H4 (cell line): ENCODE measurements around the gene DOHH. TPM values are rescaled to one million over a fixed set of nuclear protein-coding genes. Genes with fewer than 3 reads are reported as not detected.

Source experiments
- DNase-seq: peaks from one replicate; pipeline ENCODE4 v3.0.0-alpha.2; 2015; ENCODE audit warnings: low spot score
- total RNA-seq: library from RNA; depleted of rRNA; stranded (reverse); fragments of >200 nt; shearing (Covaris generic); gene quantifications from 2 replicates; pipeline ENCODE4 v1.2.3, GENCODE V29; 2014

DOHH gene
- total RNA-seq, 1 experiment from 2014 or later: 6.9 TPM

GRCh38 chr19:3503036-3503572, 2.6 kb upstream of the DOHH start:
- DNase-seq: peak; percentile 81

- no peak for DNase-seq
These were observed 1.3 kb upstream of the DOHH start for GRCh38 chr19:3501780-3502179.

GRCh38 chr19:3499738-3500428, 591 bp downstream of the DOHH start:
- no peak for DNase-seq

GRCh38 chr19:3497757-3498520, 2.5 kb downstream of the DOHH start:
- DNase-seq: no peak

- no peak for DNase-seq
These were observed 3.8 kb downstream of the DOHH start for GRCh38 chr19:3496392-3497273.

- no peak for DNase-seq
These were observed 5.9 kb downstream of the DOHH start for GRCh38 chr19:3494559-3494958.

- no peak for DNase-seq
These were observed 6.4 kb downstream of the DOHH start for GRCh38 chr19:3494051-3494450.

GRCh38 chr19:3493651-3494050, 6.8 kb downstream of the DOHH start:
- no peak for DNase-seq

GRCh38 chr19:3492919-3493318, 7.6 kb downstream of the DOHH start:
- DNase-seq: no peak

GRCh38 chr19:3492131-3492839, 8.2 kb downstream of the DOHH start:
- DNase-seq: no peak

- no peak for DNase-seq
These were observed 8.9 kb downstream of the DOHH start for GRCh38 chr19:3491396-3492119.

- no peak for DNase-seq
These were observed 17.2 kb downstream of the DOHH start, which contains the start of gene SMIM44 for GRCh38 chr19:3483226-3483628. SMIM44 (minus strand) TSS chr19:3483441; CDS start chr19:3483403, 38 bp downstream.

- no peak for DNase-seq
These were observed 17.8 kb downstream of the DOHH start for GRCh38 chr19:3482507-3483225.

- no peak for DNase-seq
These were observed 19.0 kb downstream of the DOHH start for GRCh38 chr19:3481241-3482090.

- DNase-seq: no peak
These were observed 19.9 kb downstream of the DOHH start, which contains the start of gene SMIM24 for GRCh38 chr19:3480383-3481091. SMIM24 (minus strand) TSS chr19:3480525; CDS start chr19:3480463, 62 bp downstream.

- no peak for DNase-seq
These were observed 20.6 kb downstream of the DOHH start for GRCh38 chr19:3479834-3480215.

- no peak for DNase-seq
These were observed 21.2 kb downstream of the DOHH start for GRCh38 chr19:3479177-3479833.
